Neutrophil (primary cell): ENCODE results near the gene NOL3.

Source experiments
- H3K27ac ChIP-seq: fragments of 200-600 bp; sonication (generic); 2 replicates; pipeline ENCODE4 v1.5.1; 2016; ENCODE audit warnings: mild to moderate bottlenecking, moderate library complexity
- H3K27me3 ChIP-seq: fragments of 200-600 bp; sonication (generic); 2 replicates; pipeline ENCODE4 v1.6.0; 2016; ENCODE audit warnings: mild to moderate bottlenecking
- H3K36me3 ChIP-seq: fragments of 200-600 bp; sonication (generic); 2 replicates; pipeline ENCODE4 v1.5.1; 2017
- H3K4me1 ChIP-seq, 2 experiments: fragments of 200-600 bp in 1 of 2; sonication (generic) in 1 of 2; 1 replicate in 1 of 2; 2 replicates in 1 of 2; pipeline versions ENCODE4 v1.5.1 to v1.6.1; 2013 to 2016; ENCODE audit warnings: low read depth in 1 of 2, low read length in 1 of 2, mild to moderate bottlenecking in 1 of 2, moderate library complexity in 1 of 2; ENCODE audit not compliant: control insufficient read depth in 1 of 2, insufficient read depth in 1 of 2
- H3K4me3 ChIP-seq, 2 experiments: fragments of 200-600 bp in 1 of 2; sonication (generic) in 1 of 2; 1 replicate in 1 of 2; 2 replicates in 1 of 2; pipeline ENCODE4 v1.5.1; 2013 to 2016; ENCODE audit warnings: low read depth in 1 of 2, low read length in 1 of 2, mild to moderate bottlenecking in 1 of 2, moderate library complexity in 1 of 2
- H3K9me3 ChIP-seq: fragments of 200-600 bp; sonication (generic); 2 replicates; pipeline ENCODE4 v1.5.1; 2016
- CTCF ChIP-seq: fragments of 200-600 bp; sonication (generic); IDR thresholded peaks from 2 replicates; pipeline ENCODE4 v1.5.1; 2016; ENCODE audit warnings: antibody characterized with exemption

The NOL3 gene

GRCh38 chr16:67190041-67190440, 19.7 kb downstream of the NOL3 start, which contains the start of gene EXOC3L1:
TSS of gene EXOC3L1 (minus strand) at chr16:67190136. CDS start at chr16:67189676, 460 bp downstream.
- Histone ChIP-seq H3K27ac (no peak within 1 kb of the TSS), H3K9me3 (no peaks in the 10 kb centered on the region), H3K27me3 (peaks cover 21% of the 10 kb centered on the region), H3K4me3 (no peak within 1 kb of the TSS), H3K36me3 (peaks cover 17% of the 10 kb centered on the region), H3K4me1 (peaks cover 31 to 35% of the 10 kb centered on the region in 2 experiments)
- no peak for TF ChIP-seq CTCF

GRCh38 chr16:67190448-67191399, 20.4 kb downstream of the NOL3 start:
- H3K9me3 ChIP-seq, result no peaks in the 10 kb centered on the region
- peaks cover 24 to 28% of the 10 kb centered on the region in 2 experiments for H3K4me1 ChIP-seq
- no peak for TF ChIP-seq CTCF
- H3K4me3 ChIP-seq, result no peak overlapping the region
- H3K27me3 ChIP-seq, result peaks cover 14% of the 10 kb centered on the region
- H3K27ac ChIP-seq, result no peak overlapping the region
- peaks cover 24% of the 10 kb centered on the region for H3K36me3 ChIP-seq

- peak overlapping the region; percentile 81 for H3K27ac ChIP-seq
- H3K4me1 ChIP-seq, result peaks cover 21 to 26% of the 10 kb centered on the region in 2 experiments
- peak overlapping the region; percentile 79 to 97 for H3K4me3 ChIP-seq
- H3K9me3 ChIP-seq, result no peaks in the 10 kb centered on the region
- peaks cover 32% of the 10 kb centered on the region for H3K36me3 ChIP-seq
- no peak for TF ChIP-seq CTCF
- H3K27me3 ChIP-seq, result peaks cover 7% of the 10 kb centered on the region
Observed at GRCh38 chr16:67191411-67191994, 21.2 kb downstream of the NOL3 start.

- Histone ChIP-seq H3K27ac (peak within 1 kb of the TSS; percentile 81), H3K4me1 (peaks cover 21 to 26% of the 10 kb centered on the region in 2 experiments), H3K9me3 (no peaks in the 10 kb centered on the region), H3K36me3 (peaks cover 38% of the 10 kb centered on the region), H3K27me3 (peaks cover under 1% of the 10 kb centered on the region), H3K4me3 (peak within 1 kb of the TSS; percentile 79 to 97)
- TF ChIP-seq CTCF, result peak; percentile 53
Observed at GRCh38 chr16:67191995-67192681, 21.8 kb downstream of the NOL3 start, which contains the start of gene E2F4. TSS of gene E2F4 (plus strand) at chr16:67192155. CDS start at chr16:67192228, 73 bp downstream.

- peaks cover 46% of the 10 kb centered on the region for H3K36me3 ChIP-seq
- H3K4me1 ChIP-seq, result peaks cover 21 to 26% of the 10 kb centered on the region in 2 experiments
- peak overlapping the region; percentile 81 for H3K27ac ChIP-seq
- H3K4me3 ChIP-seq, result peak overlapping the region; percentile 79 to 97
- TF ChIP-seq CTCF, result no peak
- no peaks in the 10 kb centered on the region for H3K9me3 ChIP-seq
- H3K27me3 ChIP-seq, result no peaks in the 10 kb centered on the region
Observed at GRCh38 chr16:67192781-67193361, 22.5 kb downstream of the NOL3 start.
